Heart left ventricle (tissue), 16 donors: ENCODE measurements around the gene LRMDA. TPM values are rescaled to one million over a fixed set of nuclear protein-coding genes. Genes with fewer than 3 reads are reported as not detected.

ENCODE experiments used
- ATAC-seq, 4 donors: fragments of 200-7000 bp; cut with Tn5 transposase; one replicate each; pipeline ENCODE4 v1.9.1; 2020 to 2022; ENCODE audit warnings: moderate library complexity in 4 of 4, mild to moderate bottlenecking in 3 of 4, moderate number of reproducible peaks in 1 of 4
- DNase-seq, 5 donors: peaks; one replicate each; pipeline ENCODE4 v3.0.0-alpha.2; 2020
- H3K27ac ChIP-seq, 12 donors: fragments of 200-600 bp; sonication (generic) in 4 of 12; one replicate each; pipeline versions ENCODE4 v1.5.0 to v1.8.0; 2016 to 2022; ENCODE audit warnings: mild to moderate bottlenecking in 2 of 12
- H3K27me3 ChIP-seq, 9 donors: fragments of 200-600 bp; sonication (generic) in 2 of 9; one replicate each; pipeline versions ENCODE4 v1.5.1 to v1.8.0; 2016 to 2022; ENCODE audit warnings: mild to moderate bottlenecking in 3 of 9
- H3K36me3 ChIP-seq, 9 donors: fragments of 200-600 bp; sonication (generic) in 2 of 9; one replicate each; pipeline versions ENCODE4 v1.5.0 to v1.8.0; 2018 to 2022; ENCODE audit warnings: mild to moderate bottlenecking in 2 of 9
- H3K4me1 ChIP-seq, 12 donors: fragments of 200-600 bp; sonication (generic) in 4 of 12; one replicate each; pipeline versions ENCODE4 v1.5.0 to v1.8.0; 2016 to 2022; ENCODE audit warnings: mild to moderate bottlenecking in 3 of 12
- H3K4me3 ChIP-seq, 12 donors: fragments of 200-600 bp; sonication (generic) in 4 of 12; one replicate each; pipeline versions ENCODE4 v1.5.0 to v1.8.0; 2017 to 2022; ENCODE audit warnings: mild to moderate bottlenecking in 9 of 12, moderate library complexity in 4 of 12
- H3K9me3 ChIP-seq, 12 donors: fragments of 200-600 bp; sonication (generic) in 4 of 12; one replicate each; pipeline versions ENCODE4 v1.5.0 to v1.8.0; 2016 to 2022; ENCODE audit warnings: mild to moderate bottlenecking in 1 of 12
- CTCF ChIP-seq, 12 donors: fragments of 200-600 bp; sonication (generic) in 4 of 12; IDR thresholded peaks; one replicate each; pipeline versions ENCODE4 v1.5.0 to v1.8.0; 2018 to 2022; ENCODE audit warnings: antibody characterized with exemption in 12 of 12, mild to moderate bottlenecking in 5 of 12
- POLR2A ChIP-seq, 2 donors: fragments of 450-650 bp; IDR thresholded peaks; one replicate each; pipeline ENCODE4 v1.6.1; 2017; ENCODE audit warnings: antibody characterized with exemption in 2 of 2, mild to moderate bottlenecking in 2 of 2, moderate library complexity in 2 of 2
- WGBS, 4 donors: extraction: QIAGEN DNeasy Blood & Tissue Kit in 2 of 4; methylation state at CpG; one replicate each; pipeline versions ENCODE4 v1.1.5 to v1.1.7; 2013 to 2018; 5-methylcytosine and 5-hydroxymethylcytosine counted together
- intact Hi-C, 10 donors: fragments of 100-400 bp; cut with DNase I; formaldehyde crosslinking; loops; one replicate each; pipeline versions ENCODE4 v1.11.1 to v1.14.2; 2022
- polyA plus RNA-seq, 2 donors: library from polyadenylated mRNA; stranded (reverse); fragments of 200-250 nt; gene quantifications; one replicate each; pipeline ENCODE4 v1.2.3, GENCODE V29; 2013
- total RNA-seq, 9 donors: library from RNA; depleted of rRNA in 2 of 9; stranded (reverse); fragments of >200 nt in 2 of 9; fragmentation: NEBNext Ultra II Directional in 3 of 9; extraction: Animal tissue kit (Norgen Biotek cat#: 25700) in 3 of 9; gene quantifications; one replicate each; pipeline versions ENCODE4 v1.1.0 to v1.2.4, GENCODE V29; 2016 to 2023
- donor health status: ischemic (EF 13 %, LVEDD 7.1; RV severe dilation, severe dysfunction).
- donor health status: healthy with polysubstance abuse.
- donor health status: DM: no; HTN: yes; CAD: no.
- donor health status: DM: no; HTN: no; CAD: no.
- donor health status: ischemic (EF 25% LVEDD 6.9; RV normal size, moderate dysfunction).
- donor health status: ischemic (EF 25% LVEDD 5.7; RV mildly dilated, moderate dysfunction).
- donor health status: healthy.
- donor health status: DM: yes; HTN: yes; CAD: no.
- donor health status: ischemic (EF 35%, LVEDD 5.7; RV mildly dilated, moderate dysfunction).
- donor health status: nonischemic (EF 11% LVEDD 7.7; RV severe dilation, severe dysfunction).
- donor health status: DM: yes; HTN: yes; CAD: no.
- donor health status: PGD.
- donor health status: ischemic (EF 29% LVEDD 5.4; RV normal size, mild dysfunction).
- donor health status: nonischemic (EF 23%, LVEDD 6.1; RV moderate dilation, normal function).

Gene LRMDA
- total and polyA plus RNA-seq, 11 donors = 2.4 to 34.4 (median 14.9) TPM

- Histone ChIP-seq H3K27me3 (no peaks in the 10 kb centered on the region), H3K4me3 (no peak overlapping the region), H3K36me3 (peaks cover 0 to 11% (median 0%) of the 10 kb centered on the region in 9 donors), H3K4me1 (peaks cover 0 to 28% (median 14%) of the 10 kb centered on the region in 12 donors), H3K9me3 (no peaks in the 10 kb centered on the region), H3K27ac (no peak overlapping the region)
- intact Hi-C loops = no loop called here
- no peak for ATAC-seq
- TF ChIP-seq POLR2A (IDR thresholded peaks at IDR 0.05) (no peak), CTCF (IDR thresholded peaks at IDR 0.05) (no peak)
- 58 to 76% (median 72%) methylated on average over 2 of the region's 2 CpGs for WGBS, 4 donors
- no peak for DNase-seq
These were observed 3.9 kb downstream of the LRMDA start for GRCh38 chr10:75435291-75435690.

- intact Hi-C loops = no loop called here
- ATAC-seq = no peak
- H3K27ac ChIP-seq = no peak overlapping the region
These were observed 5.5 kb downstream of the LRMDA start for GRCh38 chr10:75436896-75437295.

GRCh38 chr10:75437693-75438092 lies 6.3 kb downstream of the LRMDA start:
- DNase-seq = no peak
- H3K4me3 ChIP-seq = no peak overlapping the region
- no peak for ATAC-seq
- H3K9me3 ChIP-seq = peaks cover 0 to 6% (median 1%) of the 10 kb centered on the region in 12 donors
- intact Hi-C loops = no loop called here
- H3K27ac ChIP-seq = no peak overlapping the region
- TF ChIP-seq POLR2A (IDR thresholded peaks at IDR 0.05) = no peak
- no peak for TF ChIP-seq CTCF (IDR thresholded peaks at IDR 0.05)
- 92 to 99% (median 96%) methylated on average over 3 of the region's 3 CpGs for WGBS, 4 donors
- H3K4me1 ChIP-seq = peaks cover 0 to 12% (median 0%) of the 10 kb centered on the region in 12 donors
- H3K27me3 ChIP-seq = no peaks in the 10 kb centered on the region
- peaks cover 0 to 11% (median 0%) of the 10 kb centered on the region in 9 donors for H3K36me3 ChIP-seq

More at GRCh38 chr10:75436896-75437295, 5.5 kb downstream of the LRMDA start:
- no peak for DNase-seq
- TF ChIP-seq POLR2A (IDR thresholded peaks at IDR 0.05) (no peak), CTCF (IDR thresholded peaks at IDR 0.05) (no peak)
- no peaks in the 10 kb centered on the region for H3K9me3 ChIP-seq
- H3K4me1 ChIP-seq = peaks cover 0 to 20% (median 5%) of the 10 kb centered on the region in 12 donors
- no peaks in the 10 kb centered on the region for H3K27me3 ChIP-seq
- H3K4me3 ChIP-seq = no peak overlapping the region
- H3K36me3 ChIP-seq = peaks cover 0 to 11% (median 0%) of the 10 kb centered on the region in 9 donors

GRCh38 chr10:75438275-75438674 lies 6.9 kb downstream of the LRMDA start:
- intact Hi-C loops = no loop called here
- peak in 1 of 4 donors; percentile 58 for ATAC-seq
- H3K4me3 ChIP-seq = no peak overlapping the region

More at GRCh38 chr10:75438275-75438674, 6.9 kb downstream of the LRMDA start:
- 68 to 79% (median 77%) methylated on average over 3 of the region's 3 CpGs for WGBS, 4 donors
- peaks cover 0 to 12% (median 5%) of the 10 kb centered on the region in 12 donors for H3K9me3 ChIP-seq
- no peaks in the 10 kb centered on the region for H3K27me3 ChIP-seq
- no peak overlapping the region for H3K27ac ChIP-seq
- TF ChIP-seq CTCF (IDR thresholded peaks at IDR 0.05) (no peak), POLR2A (IDR thresholded peaks at IDR 0.05) (no peak)
- peaks cover 0 to 7% (median 0%) of the 10 kb centered on the region in 12 donors for H3K4me1 ChIP-seq
- H3K36me3 ChIP-seq = peaks cover 0 to 11% (median 0%) of the 10 kb centered on the region in 9 donors
- DNase-seq = no peak
